HG03280 (cell line): ENCODE results near the gene ZDHHC6.
"Not testable (repeated sequence)": the region's sequence is repeated elsewhere in the genome, so short reads cannot be mapped to it uniquely, and the experiment has no call there.

Experiments used
- ATAC-seq: cut with Tn5 transposase; IDR thresholded peaks from one replicate; pipeline ENCODE4 v1.9.1; 2021; ENCODE audit warnings: mild to moderate bottlenecking, moderate library complexity; ENCODE audit not compliant: unreplicated experiment

Gene ZDHHC6

DNA sequence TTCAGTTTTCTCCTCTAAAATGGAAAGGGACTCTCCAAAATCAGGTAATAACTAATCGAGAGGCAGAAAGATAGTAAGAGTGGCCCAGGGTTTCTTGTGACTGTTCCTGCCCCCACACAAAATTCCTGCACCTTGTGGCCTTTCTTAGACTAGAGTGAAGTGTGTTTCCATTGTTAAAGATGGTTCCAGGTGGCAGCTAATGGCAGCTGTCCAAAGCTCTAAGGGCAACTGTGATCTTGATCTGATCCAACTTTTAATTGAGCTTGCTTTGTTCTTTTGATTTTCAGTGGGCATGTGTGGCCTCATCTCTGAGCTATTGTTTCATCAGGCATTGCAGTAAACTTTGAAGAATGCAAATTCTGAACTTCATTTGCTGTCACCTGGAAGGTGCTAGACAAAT, 53.4 kb downstream of the ZDHHC6 start:
- no peak for ATAC-seq

DNA sequence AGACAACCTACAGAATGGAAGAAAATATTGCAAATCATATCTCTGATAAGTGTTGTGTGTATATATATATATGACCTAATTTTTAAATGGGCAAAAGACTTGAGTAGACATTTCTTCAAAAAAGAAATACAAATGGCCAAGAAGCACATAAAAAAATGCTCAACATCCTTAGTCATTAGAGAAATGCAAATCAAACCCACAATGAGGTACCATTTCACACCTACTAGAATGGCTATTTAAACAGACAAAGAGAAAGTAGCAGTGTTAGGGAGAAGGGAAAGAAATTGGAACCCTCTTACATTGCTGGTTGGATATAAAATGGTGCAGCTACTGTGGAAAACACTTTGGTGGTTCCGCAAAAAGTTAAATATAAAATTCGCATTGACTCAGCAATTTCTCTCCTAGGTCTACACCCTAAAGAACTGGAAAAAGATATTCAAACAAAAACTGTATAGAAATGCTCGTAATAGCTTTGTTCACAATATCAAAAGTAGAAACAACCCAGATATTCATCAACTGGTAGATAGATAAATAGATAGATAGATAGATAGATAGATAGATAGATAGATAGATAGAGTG, 56.5 kb downstream of the ZDHHC6 start:
- no peak for ATAC-seq

DNA sequence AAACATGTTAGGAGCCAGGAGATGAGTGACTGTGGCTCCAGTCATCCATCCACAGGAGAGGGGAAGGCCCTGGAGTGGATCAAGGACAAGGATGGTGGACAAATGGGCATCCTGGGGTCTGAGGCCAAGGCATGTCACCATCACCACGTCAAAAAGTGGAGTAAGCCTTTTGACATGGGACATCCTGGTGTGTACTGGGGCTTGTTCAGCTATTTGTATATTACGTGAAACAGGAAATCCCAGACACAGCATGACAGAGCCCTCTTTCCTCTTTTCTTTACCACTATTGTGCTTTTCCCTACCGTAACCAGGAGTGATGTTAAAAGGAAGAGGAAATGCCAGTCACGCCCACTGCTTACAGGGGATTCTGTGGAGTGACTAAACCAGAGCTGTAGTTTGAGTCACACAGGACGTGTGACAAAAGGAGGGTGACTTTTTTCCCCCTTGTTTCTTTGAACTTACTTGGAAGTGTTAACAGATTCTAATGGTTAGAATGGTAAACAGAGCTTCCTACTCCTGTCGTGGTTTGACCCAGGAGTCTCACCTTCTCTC, 57.4 kb downstream of the ZDHHC6 start:
- ATAC-seq = peak; percentile 74

DNA sequence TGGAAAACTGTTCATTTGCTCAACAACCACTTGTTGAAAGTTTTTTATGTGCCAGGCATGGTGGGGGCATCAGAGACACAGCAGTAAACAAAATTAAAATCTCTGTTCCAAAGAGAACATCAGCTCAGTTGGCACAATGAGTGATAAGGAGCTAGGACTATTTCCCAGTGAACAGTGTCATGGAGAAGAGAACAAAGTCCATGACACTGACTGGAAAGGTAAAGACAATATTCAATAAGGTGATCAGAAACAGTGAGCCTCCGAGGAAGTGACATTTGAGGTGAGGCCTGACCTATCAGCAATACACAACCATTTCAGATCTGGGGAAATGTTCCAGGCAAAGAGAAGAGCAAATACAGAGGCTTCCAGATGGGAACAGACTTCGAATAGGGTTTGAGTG, 58.2 kb downstream of the ZDHHC6 start:
- no peak for ATAC-seq

DNA sequence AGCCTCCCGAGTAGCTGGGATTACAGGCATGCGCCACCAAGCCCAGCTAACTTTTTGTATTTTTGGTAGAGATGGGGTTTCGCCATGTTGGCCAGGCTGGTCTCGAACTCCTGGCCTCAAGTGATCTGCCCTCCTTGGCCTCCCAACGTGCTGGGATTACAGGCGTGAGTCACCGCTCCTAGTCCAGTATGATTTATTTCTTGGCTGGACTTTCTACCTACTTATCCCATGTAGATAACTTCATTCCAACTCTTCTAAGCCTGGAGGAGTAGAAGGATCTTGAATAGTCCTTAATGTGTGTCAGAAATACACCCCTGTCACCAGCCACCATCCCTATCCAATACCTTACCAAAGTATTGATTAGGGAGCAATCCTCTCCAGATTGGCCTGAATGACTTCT, 58.7 kb downstream of the ZDHHC6 start:
- not testable (repeated sequence) for ATAC-seq

DNA sequence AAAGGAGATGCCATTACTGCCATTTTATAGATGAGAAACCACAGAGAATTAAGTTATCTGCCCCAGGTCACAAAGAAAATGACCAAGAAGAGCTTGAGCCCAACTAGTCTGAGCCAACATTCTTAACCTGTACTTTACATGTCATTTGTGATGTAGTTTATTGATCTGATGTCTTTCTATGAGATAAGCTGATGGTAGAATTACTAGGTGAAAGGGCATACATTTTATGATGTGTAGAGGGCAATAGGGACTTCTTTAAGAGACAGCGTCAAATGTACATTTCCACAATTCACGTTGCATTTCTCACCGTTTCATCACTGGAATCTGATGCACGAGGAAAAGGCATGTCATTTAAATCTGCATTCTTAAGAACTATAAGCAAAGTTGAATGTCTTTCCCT, 61.5 kb downstream of the ZDHHC6 start:
- no peak for ATAC-seq

DNA sequence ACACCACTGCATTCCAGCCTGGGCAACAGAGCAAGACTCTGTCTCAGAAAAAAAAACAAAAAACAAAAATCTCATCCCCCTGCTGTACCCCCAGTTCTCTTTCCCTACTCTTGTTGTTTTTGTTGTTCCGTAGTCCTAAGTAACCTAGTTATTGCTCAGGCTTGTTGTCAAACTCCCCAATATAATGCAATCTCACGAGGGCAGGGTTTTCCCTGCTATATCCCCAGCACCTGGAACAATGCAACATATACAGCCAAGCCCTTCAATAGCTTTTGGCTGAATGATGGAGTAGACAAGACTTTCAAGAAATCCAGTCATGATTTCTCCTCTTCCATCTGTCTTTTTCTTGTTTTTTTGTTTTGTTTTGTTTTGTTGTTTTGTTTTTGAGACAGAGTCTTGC, 62.6 kb downstream of the ZDHHC6 start:
- ATAC-seq = no peak

DNA sequence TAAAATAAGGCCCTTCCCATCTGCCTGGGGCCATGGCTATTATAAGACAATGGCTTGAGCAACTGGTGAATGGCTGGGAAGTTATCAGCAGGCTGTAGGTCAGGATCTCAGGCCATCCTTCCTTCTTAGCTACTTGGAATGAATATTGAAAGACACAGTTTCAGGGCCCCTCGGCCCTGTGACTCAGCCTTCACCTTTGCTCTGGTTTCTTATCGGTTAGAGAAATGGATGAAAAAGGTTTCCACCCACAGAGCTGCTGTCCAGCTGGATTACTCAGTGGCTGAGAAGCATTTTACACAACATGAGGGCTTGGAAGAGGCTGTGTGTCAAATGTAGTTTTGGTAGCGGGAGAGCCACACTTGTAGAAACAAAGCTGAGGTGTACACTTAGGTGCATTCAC, 63.4 kb downstream of the ZDHHC6 start:
- ATAC-seq = no peak

DNA sequence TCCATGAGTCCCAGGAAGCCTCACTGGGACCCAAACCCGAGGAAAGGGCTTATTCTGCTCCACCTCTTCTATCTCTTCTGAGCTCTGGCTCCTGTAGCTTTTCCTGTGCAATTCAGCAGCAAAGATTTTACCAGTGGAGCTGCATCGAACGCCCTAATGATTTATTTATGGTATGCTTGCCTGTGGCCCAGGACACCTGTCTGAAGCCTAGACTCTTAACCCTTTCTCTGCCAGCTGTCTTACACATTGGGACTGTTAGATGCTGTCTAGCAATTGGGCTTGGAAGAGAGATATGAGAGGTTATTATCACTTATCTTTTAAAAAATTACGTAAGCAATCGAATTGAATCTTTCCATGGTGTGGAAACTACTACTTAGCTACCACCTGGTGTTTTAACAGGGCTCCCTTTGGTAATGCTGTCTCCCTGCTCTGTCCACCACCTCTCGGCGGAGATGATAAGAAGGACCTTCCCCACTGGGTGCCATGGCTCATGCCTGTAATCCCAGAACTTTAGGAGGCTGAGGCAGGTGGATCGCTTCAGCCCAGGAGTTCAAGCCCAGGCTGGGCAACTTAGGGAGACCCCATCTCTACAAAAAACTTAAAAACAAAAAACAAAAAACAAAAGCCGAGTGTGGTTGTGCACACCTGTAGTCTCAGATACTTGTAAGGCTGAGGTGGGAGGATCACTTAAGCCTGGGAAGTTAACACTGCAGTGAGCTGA, 64.0 kb downstream of the ZDHHC6 start:
- no peak for ATAC-seq
